T-helper 1 cell treated with Interleukin-12 subunit alpha and Interleukin-12 subunit beta and Interleukin-4 antibody, amounts not matched to agents 30 ng/mL and 1 ng/mL, for 36 hours (primary cell): ENCODE measurements around the gene IGFBP4. TPM values are rescaled to one million over a fixed set of nuclear protein-coding genes. Genes with fewer than 3 reads are reported as not detected.

Source experiments
- intact Hi-C: fragments of 100-400 bp; cut with micrococcal nuclease; formaldehyde crosslinking; loops from one replicate; pipeline ENCODE4 v1.15.1; 2024
- total RNA-seq: library from RNA; stranded (reverse); gene quantifications from 2 replicates; pipeline ENCODE4 v1.2.3, GENCODE V29; 2022

Gene IGFBP4
- total RNA-seq, 1 donor from 2014 or later: 75.5 TPM

DNA sequence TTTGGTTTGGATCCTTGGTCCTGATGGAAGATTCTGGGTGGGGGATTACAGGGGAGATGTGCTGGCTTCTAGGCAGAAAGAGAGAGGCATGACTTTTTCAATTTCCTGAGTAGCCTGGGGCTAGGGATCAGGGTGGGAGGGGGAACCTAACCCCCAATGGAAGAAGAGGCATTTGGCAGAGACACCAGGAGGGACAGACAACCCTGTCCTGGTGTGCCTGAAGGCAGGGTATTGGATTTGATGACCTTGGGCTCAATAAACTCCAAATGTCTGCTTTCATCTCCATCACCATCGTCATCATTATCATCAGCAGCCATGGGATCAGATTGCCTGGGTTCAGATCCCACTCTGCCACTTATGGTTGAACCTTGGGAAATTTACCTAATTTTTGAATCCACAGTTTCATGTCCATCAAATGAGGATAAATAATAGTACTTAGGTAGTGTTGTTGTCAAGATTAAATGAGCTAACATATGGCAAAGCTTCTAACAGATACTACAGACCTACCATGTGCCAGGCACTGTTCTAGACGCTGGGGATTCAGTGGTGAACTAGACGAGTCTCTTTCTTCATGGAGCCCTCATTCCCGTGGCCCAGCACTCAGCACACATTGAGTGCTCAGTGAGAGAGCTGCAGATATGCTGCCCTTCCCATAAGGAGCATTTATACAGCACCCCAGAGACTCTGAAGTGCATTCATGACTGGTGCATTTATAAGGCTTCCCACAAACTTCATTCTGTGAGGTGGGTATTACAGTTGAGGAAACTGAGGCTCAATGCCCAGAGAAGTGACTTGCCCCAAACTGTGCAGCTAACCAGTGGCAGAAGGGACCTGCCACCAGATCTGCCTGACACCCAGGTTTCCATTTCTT is 26.8 kb downstream of the IGFBP4 start:
- intact Hi-C loops: no loop called here

DNA sequence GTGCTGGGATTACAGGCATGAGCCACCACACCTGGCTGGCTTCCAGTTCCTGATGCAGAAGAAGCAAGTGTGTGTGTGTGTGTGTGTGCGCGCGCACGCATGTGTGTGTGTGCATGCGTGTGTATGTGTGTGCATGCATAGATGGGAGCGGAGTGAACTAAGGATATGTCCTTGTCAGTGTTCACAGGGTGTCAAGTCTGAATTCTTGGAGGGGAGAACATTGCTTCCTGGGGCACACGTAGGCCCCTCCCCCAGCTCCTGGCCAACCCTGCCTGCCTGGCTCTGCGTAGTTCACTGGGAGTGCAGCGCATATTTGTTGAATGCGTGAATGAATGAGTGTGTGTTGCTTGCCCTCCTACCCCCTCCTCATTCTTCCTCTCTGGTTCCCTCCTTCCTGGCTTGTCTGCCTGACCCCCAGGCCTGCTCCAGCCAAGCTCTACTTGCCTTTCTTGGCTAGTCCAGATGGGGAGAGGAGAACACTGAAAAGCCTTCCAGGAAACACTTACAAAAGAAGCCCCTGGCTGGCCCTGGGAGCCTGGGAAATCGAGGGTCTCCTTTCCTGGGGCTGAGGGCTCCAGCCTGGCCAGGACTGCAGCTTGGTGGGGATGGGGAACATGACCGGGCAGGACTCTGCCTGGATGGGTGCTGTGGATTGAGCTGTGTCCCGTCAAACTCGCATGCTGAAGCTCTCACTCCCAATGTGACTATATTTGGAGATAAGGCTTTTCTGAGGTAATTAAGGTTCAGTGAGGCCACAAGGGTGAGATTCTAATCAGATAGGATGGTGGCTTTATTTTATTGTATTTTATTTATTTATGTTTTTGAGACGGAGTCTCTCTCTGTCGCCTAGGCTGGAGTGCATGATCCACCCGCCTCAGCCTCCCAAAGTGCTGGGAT is 27.9 kb downstream of the IGFBP4 start:
- intact Hi-C loops: no loop called here

DNA sequence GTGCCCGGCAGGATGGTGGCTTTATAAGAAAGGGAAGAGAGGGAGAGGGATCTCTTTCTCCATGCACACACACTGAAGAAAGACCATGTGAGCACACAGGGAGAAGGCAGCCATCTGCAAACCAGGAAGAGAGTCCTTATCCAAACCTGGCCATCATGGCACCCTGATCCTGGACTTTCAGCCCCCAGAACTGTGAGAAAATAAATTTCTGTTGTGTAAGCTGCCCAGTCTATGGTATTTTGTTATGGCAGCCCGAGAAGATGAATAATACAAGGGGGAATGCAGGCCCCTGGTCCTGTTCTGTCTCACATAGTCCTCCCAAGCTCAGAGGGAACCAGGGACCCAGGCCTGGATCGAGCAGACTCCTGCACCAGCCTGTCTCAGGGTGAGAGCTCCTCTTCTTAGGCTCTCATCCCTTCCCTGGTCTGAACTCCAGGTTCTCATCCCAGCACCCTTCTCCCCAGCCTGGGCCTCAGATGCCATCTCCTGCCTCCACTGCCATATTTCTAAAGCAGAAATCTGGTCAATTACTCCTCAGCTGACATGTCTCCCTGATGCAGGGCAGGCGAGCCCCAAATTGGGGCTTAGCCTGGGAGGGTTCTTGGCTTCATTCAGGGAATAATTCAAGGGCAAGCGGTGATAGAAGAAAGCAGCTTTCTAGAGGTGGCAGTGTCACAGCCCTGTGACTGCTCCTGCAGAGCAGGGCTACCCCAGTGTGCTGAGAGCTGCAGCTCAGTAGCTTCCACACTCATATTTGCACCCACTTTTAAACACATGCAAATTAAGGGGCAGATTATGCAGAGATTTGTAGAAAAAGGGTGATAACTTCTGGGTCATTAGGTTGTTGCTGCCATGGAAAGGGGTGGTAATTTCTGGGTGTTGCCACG is 28.8 kb downstream of the IGFBP4 start:
- intact Hi-C loops: no loop called here

DNA sequence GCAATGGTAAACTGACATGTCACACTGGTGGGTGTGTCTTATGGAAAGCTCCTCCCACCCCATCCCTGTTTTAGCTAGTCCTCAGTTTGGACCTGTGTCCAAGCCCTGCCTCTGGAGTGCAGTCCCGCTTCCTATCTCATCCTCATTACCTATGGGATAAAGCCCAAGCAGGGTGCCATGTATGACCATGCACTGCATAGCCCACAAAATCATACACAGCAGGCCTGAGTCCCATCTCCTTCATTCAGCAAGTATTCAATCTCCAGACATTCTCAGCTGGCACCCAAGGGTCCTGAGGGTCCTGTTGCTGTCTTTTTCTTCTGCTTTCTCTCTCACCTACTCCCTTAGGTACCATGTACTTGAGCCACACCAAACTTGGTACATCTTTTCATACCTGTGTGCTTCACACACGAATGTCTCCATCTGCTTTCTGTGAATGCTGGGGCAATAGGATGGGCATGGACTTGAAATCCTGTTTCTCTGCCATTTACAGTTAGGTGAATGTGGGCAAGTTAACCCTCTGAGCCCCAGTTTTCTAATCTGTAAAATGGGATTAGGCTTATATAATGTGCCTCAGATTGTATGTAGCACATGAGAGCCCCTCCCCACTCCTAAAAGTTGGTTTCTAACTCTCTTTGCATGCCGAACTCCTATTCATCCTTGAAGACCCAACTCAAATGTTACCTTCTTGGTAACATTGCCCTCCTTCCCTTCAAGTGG is 29.6 kb downstream of the IGFBP4 start:
- intact Hi-C loops: no loop called here

DNA sequence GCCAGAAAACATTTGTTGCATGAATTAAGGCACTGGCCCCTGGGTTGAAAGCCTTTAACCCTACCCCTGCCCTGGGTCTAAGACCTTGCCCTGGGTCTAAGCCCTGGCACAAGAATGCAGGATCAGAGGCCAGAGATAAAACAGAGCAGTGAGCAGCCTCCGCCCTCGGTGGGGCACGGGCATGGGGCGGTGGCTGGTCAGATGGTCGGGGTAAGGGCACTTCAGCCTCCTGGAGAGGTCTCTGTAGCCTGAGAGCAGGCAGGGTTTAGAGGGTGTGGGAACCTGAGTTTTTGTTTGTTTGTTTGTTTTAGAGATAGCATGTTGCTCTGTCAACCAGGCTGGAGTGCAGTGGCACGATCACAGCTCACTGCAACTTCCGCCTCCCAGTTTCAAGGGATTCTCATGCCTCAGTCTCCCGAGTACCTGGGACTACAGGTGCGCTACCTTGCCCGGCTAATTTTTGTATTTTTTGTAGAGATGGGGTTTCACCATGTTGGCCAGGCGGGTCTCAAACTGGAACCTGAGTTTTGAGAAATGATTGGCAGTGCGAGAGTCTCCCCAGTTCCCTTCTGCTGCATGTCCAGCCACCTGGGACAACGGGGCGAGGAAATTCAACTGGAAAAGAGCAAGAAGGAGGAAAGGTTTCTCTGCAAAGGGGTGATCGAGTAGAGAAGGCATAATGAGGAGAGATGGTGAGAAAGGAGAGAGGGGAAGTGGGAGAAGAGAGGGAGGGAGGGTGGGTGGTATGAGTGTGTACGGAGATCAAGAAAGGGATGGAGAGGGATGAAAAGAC is 30.5 kb downstream of the IGFBP4 start:
- intact Hi-C loops: no loop called here

DNA sequence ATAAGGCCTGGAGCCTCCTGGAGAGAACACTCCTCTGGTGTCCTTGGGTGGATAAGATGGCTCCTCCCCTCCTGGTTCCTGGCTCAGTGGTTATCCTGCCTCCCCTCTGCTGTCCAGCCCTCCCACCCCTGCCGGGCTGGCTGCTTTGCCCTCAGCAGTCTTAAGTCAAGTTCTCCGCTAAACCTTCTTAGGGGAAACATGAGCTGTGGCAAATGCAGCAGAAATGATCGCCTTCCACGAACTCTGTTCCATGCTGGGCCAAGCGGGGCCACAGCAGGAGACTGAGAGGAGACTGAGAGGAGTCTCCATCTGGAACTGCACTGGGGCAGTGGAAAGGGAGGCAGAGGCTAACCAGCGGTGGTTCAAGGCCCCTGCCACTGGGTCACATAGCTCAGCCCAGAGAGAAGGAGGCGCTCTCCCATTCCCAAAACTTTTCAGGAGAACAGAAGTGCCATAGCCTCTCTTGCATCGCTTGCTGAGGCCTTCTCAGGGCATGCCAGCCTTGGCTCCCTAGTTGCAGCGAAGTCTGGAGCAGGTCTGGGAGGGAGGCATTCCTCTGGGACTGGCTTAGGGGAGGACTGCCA is 31.3 kb downstream of the IGFBP4 start:
- intact Hi-C loops: no loop called here

DNA sequence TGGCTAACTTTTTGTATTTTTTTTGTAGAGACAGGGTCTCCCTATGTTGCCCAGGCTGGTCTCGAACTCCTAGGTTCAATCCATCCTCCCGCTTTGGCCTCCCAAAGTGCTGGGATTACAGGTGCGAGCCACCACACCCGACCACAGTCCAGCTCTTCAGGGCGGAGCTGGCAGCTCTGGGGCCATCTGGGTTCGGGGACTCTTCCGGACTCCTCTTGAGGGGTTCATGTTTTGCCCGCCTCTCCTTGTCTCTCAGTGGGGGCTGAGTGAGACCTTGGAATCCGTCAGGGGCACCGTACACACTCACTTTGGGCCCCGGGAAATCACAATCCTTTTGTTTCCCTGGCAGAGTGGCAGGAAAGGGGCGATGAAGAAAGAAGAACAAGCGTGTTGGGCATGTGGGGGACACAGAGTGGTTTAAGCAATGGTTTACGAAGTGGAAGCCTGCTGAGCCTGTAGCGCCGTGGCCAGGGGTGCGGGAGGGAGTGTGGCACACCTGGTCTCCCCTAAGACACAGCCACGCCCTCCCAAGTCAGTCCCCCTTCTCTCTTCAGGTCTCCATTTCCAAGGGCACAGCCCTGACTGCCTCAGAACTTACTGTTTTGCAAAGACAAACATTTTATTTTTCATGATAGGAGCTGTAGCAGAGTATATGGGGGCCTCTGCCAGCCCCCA is 32.1 kb downstream of the IGFBP4 start:
- intact Hi-C loops: no loop called here

DNA sequence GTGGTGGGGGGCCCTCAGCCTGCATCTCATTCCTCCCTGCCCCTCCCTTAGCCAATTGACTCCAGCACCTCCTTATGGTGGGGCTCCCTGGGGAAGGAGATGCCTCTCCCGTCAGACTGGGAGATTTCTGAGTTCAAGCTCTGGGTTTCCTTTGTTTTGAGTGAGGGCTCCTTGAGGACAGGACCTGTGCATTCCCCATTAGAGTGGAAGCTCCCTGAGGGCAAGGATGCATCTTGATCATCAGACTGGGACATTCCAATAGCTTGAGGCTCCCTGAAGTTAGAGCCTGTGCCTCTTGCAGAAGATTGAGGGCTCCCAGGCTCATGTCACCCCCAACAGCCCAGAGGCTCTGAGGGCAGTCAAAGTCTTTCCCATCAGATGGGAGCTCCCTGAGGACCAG is 34.5 kb downstream of the IGFBP4 start:
- intact Hi-C loops: no loop called here

DNA sequence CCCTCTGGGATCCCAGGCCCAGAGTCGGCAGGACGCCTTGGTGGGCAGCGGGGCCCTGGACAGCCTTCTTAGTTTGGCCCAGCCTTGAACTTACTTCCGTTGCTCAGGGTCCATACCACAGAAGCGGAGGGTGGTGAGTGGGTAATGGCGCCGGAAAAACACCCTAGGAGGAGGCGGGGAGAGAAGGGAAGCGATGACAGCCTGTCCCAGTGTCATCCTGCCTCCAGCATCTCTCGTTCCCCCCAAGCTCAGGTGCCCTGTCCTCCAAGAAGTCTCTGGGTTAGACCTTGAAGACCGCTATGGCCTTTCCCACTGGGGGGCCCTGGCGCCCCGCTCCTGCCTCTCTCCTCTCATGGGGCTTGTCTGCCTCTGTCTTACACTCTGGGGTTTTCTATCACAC is 35.2 kb downstream of the IGFBP4 start:
- intact Hi-C loops: no loop called here

DNA sequence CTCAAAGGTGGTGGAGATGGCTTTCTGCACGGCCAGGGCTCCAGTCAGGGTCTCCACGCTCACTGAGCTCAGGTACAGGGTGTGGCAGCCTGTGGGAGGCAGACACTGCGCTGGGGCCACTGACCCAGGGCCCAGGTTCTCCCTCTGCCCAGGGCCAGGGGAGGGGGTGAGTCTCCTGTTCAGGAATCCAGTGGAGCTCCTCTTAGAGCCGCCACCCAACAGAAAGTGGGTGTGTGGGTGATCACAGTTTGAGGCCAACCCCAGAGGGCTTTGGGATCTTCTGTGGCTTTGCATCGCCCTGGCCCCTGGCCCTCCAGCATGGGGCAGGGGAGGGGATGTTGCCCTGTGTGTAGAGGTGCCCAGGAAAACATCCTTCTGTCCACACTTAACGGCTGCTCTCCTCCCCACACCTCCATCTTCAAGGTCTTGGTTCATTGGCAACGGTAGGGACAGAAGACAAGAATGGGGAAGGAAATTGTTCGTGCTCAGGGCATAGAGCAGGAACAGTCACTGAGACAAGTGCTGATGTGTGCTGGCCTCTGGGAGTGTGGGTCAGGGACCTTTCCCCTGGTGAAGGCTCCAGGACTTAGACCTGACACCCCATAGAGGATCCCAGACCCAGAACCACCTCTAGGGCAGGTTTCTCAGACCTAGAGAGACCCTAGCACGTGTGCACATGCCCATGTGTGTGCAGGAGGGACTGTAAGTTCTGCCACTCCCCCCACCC is 36.7 kb downstream of the IGFBP4 start:
- intact Hi-C loops: loop anchor here (1.0 to 2.0 kb wide), 6 partner anchors 10 to 80 kb away; partner anchors contain the start of gene TOP2A

DNA sequence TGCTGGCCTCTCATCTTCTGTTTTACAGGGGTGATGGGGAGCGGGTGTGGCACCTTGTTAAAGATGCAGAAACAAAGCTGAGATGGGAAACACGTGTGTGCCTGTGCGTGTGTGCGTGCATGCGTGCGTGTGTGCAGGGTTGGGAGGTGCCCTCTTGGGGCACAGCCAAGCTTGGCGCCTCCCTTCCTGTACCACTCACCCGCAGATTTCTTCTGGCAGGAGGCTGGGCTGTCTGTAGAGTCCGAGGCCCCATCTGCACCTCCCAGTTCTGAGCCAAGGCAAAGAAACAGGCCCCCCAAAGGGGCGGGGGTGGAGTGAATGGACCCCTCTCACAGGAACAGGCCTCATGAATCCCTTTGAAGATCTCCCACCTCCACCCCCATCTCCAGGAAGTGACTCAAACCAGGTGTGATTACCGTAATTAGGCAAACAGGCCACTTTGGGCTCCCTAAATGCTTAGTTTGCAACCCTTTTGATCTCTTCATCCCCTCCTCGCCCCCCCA is 37.3 kb downstream of the IGFBP4 start:
- intact Hi-C loops: loop anchor here (1.0 to 2.0 kb wide), 6 partner anchors 10 to 80 kb away; partner anchors contain the start of gene TOP2A

DNA sequence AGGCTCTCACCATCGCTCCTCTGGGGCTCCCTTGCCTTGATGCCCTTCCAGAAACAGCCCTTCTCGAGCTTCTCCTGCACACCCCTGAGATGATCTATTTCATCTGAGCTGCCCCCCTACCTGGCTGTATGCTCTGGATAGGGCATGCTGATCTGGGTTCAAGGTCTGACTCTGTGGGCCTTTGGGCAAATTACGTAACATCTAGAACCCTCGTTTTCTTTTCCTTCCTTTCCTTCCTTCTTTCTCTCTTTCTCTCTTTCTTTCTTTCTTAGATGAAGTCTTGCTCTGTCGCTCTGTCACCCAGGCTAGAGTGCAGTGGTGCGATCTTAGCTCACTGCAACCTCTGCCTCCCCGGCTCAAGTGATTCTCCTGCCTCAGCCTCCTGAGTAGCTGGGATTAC is 37.9 kb downstream of the IGFBP4 start:
- intact Hi-C loops: loop anchor here (2.0 kb wide), 1 partner anchor 36 kb away; no protein-coding TSS in a partner anchor

DNA sequence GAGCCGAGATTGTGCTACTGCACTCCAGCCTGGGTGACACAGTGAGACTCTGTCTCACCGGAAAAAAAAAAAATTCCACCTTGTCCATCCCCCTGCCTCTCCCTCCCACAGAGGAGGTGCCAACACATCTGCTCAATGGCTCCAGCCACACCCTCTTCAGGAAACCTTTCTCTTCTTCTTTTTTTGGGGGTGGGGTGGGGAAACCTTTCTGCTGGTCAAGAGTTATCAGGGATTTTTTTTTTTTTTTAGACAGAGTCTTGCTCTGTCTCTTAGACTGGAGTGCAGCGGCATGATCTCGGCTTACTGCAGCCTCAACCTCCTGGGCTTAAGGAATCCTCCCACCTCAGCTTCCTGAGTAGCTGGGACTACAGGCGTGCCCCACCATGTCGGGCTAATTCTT is 39.5 kb downstream of the IGFBP4 start:
- intact Hi-C loops: no loop called here

DNA sequence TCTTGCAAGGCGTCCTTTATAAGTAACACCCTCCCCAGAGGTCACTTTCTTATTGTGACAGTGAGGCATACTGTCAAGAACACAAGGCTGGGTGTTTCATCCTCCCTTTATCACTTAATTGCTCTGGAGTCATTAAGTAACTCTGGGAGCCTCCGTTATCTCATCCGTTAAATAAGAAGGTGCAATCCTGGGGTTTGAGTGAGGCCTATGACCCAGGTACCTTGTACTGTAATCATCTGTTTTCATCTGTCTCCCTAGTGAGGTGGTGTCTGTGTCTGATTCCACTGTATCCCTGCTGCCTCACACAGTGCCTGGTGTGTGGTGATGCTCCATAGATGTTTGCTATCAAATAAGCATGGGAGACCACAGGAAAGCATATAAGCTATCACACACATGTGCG is 40.4 kb downstream of the IGFBP4 start:
- intact Hi-C loops: no loop called here

DNA sequence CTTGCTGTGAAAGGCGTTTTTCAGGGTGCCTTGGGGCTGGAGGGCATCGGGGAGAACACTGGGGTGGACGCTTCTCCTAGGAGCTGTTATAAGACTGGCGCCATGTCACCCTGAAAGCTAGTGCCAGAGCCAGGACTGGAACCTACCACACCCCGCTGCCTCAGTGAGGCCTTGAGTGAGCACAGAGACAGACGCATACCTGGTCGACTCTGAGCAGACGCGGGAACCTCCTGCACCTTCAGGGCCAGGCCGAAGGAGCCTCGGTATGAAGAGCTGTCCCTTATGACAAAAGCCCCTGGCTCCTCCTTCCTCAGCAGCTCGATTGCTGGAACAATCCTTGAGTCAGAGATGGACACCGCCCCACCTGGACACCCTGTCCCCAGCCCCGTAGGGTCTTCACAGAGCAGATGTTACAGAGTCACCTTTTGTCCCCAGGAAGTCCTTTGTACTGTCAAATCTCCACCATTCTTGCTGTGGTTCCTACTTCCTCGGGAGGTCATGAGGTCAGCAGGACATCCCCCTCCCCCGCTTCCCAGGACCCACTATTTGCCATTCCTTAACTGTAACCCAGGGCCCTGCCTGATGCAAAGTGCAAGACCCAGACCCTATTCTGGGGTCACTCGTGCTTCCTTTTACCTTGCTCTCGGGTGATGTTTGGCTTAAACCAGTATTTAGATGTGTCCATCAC is 41.2 kb downstream of the IGFBP4 start:
- intact Hi-C loops: no loop called here

DNA sequence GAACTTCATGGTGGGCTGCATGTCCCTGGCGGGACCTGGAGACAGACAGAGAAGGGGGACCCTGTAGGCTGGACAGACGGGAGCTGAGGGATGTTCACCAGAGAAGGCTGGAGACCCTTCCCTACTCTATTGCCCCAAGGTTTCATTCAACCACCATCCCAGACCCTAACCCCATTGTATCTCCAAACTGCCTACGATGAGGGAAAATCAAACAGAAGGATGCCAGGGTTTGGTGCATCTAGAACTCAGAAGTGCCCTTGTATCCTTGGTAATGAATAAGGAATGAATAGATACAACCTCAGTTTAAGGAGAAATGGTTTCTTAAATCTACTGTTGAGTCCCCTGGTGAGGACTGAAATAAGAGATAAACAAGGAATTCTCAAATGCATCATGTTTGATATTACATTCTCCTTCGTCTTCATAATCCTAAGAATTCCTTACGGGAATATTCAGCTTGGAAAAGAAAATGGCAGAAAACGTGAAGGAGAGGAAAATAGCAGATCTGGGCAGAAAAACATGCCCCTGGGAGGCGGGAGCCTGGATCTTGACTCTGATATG is 41.8 kb downstream of the IGFBP4 start:
- intact Hi-C loops: no loop called here
